ENCODE data around the gene PAPOLB.
"Not testable (repeated sequence)": the region's sequence is repeated elsewhere in the genome, so short reads cannot be mapped to it uniquely, and the experiment has no call there.

PAPOLB gene

DNA sequence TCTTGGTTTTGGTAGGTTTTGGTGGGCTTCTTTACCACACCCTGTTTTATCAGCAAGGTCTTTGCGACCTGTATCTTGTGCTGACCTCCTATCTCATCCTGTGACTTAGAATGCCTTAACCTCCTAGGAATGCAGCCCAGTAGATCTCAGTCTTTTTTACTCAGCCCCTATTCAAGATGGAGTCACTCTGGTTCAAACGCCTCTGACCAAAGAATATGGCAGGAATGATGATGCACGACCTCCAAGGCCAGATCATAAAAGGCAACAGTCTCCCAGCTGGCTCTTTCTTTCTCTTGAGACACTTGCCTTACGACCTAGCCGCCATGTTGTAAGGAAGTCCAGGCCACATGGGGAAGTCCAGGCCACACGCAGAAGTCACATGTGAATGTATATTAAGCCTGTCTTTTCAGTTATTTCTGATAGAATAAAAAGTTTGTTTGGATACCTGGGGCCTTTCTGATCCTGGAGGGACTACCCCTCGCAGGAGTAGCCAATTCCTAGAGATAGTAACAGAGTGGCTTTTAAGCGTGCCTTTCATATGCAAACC is 32.2 kb upstream of the PAPOLB start:
- H3K4me3 ChIP-seq (ENCODE audit: low read depth, low read length), result no peak overlapping the region
- TF ChIP-seq, protein P1, sequence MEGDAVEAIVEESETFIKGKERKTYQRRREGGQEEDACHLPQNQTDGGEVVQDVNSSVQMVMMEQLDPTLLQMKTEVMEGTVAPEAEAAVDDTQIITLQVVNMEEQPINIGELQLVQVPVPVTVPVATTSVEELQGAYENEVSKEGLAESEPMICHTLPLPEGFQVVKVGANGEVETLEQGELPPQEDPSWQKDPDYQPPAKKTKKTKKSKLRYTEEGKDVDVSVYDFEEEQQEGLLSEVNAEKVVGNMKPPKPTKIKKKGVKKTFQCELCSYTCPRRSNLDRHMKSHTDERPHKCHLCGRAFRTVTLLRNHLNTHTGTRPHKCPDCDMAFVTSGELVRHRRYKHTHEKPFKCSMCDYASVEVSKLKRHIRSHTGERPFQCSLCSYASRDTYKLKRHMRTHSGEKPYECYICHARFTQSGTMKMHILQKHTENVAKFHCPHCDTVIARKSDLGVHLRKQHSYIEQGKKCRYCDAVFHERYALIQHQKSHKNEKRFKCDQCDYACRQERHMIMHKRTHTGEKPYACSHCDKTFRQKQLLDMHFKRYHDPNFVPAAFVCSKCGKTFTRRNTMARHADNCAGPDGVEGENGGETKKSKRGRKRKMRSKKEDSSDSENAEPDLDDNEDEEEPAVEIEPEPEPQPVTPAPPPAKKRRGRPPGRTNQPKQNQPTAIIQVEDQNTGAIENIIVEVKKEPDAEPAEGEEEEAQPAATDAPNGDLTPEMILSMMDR (IDR thresholded peaks at IDR 0.05; ENCODE audit: low read depth, low read length), result no peak

DNA sequence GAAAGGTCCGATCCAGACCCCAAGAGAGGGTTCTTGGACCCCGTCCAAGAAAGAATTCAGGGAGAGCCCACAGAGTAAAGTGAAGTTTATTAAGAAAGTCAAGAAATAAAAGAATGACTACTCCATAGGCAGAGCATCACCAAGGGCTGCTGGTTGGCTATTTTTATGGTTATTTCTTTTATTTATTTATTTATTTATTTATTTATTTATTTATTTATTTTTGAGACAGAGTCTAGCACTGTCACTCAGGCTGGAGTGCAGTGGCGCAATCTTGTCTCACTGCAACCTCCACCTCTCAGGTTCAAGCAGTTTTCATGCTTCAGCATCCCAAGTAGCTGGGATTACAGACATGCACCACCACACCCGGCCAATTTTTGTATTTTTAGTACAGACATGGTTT is 31.4 kb upstream of the PAPOLB start:
- H3K4me3 ChIP-seq (ENCODE audit: low read depth, low read length), result not testable (repeated sequence)

GRCh38 chr7:4891522-4891921 is 29.7 kb upstream of the PAPOLB start:
- not testable (repeated sequence) for H3K4me3 ChIP-seq (ENCODE audit: low read depth, low read length)

- TF ChIP-seq, protein P1 (IDR thresholded peaks at IDR 0.05; ENCODE audit: low read depth, low read length), result no peak
- no peak overlapping the region for H3K4me3 ChIP-seq (ENCODE audit: low read depth, low read length)
These were observed 27.9 kb upstream of the PAPOLB start for GRCh38 chr7:4889682-4890081.

DNA sequence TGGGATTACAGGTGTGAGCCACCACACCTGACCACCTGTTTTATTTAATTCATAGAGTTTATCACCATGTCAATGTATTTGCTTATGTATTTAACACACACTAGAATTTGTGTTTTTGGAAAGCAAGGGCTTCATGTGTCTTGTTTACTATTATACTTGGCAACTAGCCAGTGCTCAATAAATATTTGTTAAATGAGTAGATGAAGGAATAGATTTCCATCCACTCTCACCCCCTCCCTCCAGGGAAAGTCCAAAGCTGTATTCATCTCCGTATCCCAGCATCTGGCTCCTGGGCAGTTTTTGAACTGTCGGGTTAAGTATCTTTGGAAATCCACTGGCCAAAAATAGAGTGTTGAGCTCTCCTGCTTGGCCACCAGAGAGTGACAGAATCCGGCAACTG is 26.3 kb upstream of the PAPOLB start:
- no peak overlapping the region for H3K4me3 ChIP-seq (ENCODE audit: low read depth, low read length)
- TF ChIP-seq, protein P1 (IDR thresholded peaks at IDR 0.05; ENCODE audit: low read depth, low read length), result no peak

DNA sequence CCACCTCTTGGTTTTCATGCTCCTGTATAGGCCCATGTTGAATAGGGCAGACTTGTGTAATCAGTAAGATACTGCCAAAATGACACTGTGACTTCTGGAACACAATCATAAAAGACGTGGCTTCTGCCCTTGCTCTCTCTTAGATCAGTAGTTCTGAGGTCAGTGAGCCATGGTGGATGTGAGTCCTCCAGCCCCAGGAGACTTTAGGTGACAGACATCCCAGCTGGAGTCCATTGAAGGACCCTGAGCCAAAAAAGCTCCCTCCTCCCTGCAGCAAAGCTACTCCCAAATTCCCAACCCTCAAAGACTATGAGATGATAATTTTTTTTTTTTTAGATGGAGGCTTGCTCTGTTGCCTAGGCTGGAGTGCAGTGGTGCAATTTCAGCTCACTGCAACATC is 24.8 kb upstream of the PAPOLB start:
- no peak overlapping the region for H3K4me3 ChIP-seq (ENCODE audit: low read depth, low read length)
- TF ChIP-seq, protein P1 (IDR thresholded peaks at IDR 0.05; ENCODE audit: low read depth, low read length), result no peak

DNA sequence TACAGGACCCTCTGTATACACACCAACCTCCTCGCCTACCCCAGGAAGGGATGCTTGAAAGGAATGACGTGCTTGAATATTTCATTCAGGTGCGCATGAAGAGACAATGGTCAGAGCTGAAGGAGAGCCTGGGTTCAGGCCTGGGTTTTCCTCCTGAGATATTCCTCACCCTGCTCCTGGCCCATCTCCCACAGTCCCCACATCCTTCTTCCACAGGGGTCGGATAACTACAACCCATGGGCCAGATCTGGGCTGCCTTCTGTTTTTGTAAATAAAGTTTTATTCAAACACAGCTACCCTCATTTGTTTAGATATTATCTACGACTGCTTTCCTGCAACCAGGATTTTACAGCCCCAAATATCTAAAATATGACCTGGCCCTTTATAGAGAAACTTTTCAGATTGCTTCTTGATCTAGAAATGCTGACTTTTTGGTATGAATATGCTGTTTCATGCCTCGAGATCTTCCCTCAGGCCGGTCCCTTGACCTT is 23.5 kb upstream of the PAPOLB start:
- no peak overlapping the region for H3K4me3 ChIP-seq (ENCODE audit: low read depth, low read length)
- TF ChIP-seq, protein P1 (IDR thresholded peaks at IDR 0.05; ENCODE audit: low read depth, low read length), result no peak

GRCh38 chr7:4884164-4884563 is 22.3 kb upstream of the PAPOLB start:
- TF ChIP-seq, protein P1 (IDR thresholded peaks at IDR 0.05; ENCODE audit: low read depth, low read length), result no peak
- H3K4me3 ChIP-seq (ENCODE audit: low read depth, low read length), result no peak overlapping the region
